Activated CD8-positive, alpha-beta T cell treated with anti-CD3 and anti-CD28 coated beads, Interleukin-2, amount 10 ng/mL, durations not matched to agents 7 days and 5 days (primary cell): ENCODE results near the gene OR5AP2. TPM values are rescaled to one million over a fixed set of nuclear protein-coding genes. Genes with fewer than 3 reads are reported as not detected.
"Not testable (repeated sequence)": the region's sequence is repeated elsewhere in the genome, so short reads cannot be mapped to it uniquely, and the experiment has no call there.

ENCODE experiments used
- ATAC-seq: fragments of 150-1000 bp; cut with Tn5 transposase; one replicate; pipeline ENCODE4 v1.10.0; 2021; ENCODE audit warnings: moderate library complexity
- CTCF ChIA-PET: fragments of 350-600 bp; sonication (Branson Sonifier 250); formaldehyde crosslinking; loops from one replicate; lab custom pipeline; 2021; ENCODE audit warnings: antibody characterized with exemption; lab: Charles Lee
- POLR2A ChIA-PET: fragments of 350-600 bp; sonication (Branson Sonifier 250); formaldehyde crosslinking; loops from one replicate; lab custom pipeline; 2021; ENCODE audit warnings: antibody characterized with exemption; lab: Charles Lee
- DNase-seq: peaks from one replicate; pipeline ENCODE4 v3.0.0-alpha.2; 2020
- H3K27ac Mint-ChIP-seq: one replicate; pipeline ENCODE4 v1.8.0; 2021; ENCODE audit warnings: mild to moderate bottlenecking, mixed read lengths
- H3K27me3 Mint-ChIP-seq: one replicate; pipeline ENCODE4 v1.8.0; 2021; ENCODE audit warnings: low read depth, mixed read lengths
- H3K36me3 Mint-ChIP-seq: one replicate; pipeline ENCODE4 v1.8.0; 2021; ENCODE audit warnings: low read depth, mixed read lengths
- H3K4me1 Mint-ChIP-seq: one replicate; pipeline ENCODE4 v1.8.0; 2021; ENCODE audit warnings: low read depth, mixed read lengths
- H3K4me3 Mint-ChIP-seq: one replicate; pipeline ENCODE4 v1.8.0; 2021; ENCODE audit warnings: mild to moderate bottlenecking, mixed read lengths
- H3K9me3 Mint-ChIP-seq: one replicate; pipeline ENCODE4 v1.8.0; 2022; ENCODE audit warnings: mixed read lengths; ENCODE audit not compliant: insufficient read depth
- total RNA-seq, 2 experiments: library from RNA; stranded (reverse); gene quantifications; one replicate each; pipeline ENCODE4 v1.2.3, GENCODE V29; 2021

The OR5AP2 gene
- total RNA-seq, 2 experiments from 2014 or later, result not detected

DNA sequence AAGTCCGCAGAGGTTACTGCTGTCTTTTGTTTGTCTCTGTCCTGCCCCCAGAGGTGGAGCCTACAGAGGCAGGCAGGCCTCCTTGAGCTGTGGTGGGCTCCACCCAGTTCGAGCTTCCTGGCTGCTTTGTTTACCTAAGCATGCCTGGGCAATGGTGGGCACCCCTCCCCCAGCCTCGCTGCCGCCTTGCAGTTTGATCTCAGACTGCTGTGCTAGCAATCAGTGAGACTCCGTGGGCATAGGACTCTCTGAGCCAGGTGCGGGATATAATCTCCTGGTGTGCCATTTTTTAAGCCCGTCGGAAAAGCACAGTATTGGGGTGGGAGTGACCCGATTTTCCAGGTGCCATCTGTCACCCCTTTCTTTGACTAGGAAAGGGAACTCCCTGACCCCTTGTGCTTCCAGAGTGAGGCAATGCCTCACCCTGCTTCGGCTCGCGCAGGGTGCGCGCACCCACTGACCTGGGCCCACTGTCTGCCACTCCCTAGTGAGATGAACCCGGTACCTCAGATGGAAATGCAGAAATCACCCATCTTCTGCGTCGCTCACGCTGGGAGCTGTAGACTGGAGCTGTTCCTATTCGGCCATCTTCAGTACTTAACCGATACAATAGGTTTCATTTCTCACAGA, 50.0 kb downstream of the OR5AP2 start:
- ATAC-seq, H3K27me3 Mint-ChIP-seq, H3K27ac Mint-ChIP-seq, DNase-seq, POLR2A ChIA-PET, H3K36me3 Mint-ChIP-seq, H3K9me3 Mint-ChIP-seq, CTCF ChIA-PET, H3K4me1 Mint-ChIP-seq, H3K4me3 Mint-ChIP-seq: not testable (repeated sequence)

Other genes with a start within 250 kb of the OR5AP2 start
- gene OR5AL1, start 229.7 kb downstream of the OR5AP2 start, total RNA-seq, result not detected
- gene OR5M3, start 169.1 kb downstream of the OR5AP2 start, total RNA-seq, result not detected
- not detected for gene OR5M8, start 151.1 kb downstream of the OR5AP2 start, total RNA-seq
- not detected for gene OR5M11, start 99.2 kb downstream of the OR5AP2 start, total RNA-seq
- gene OR5M10, start 64.7 kb downstream of the OR5AP2 start, total RNA-seq, result not detected
- gene OR5M1, start 27.6 kb downstream of the OR5AP2 start, total RNA-seq, result not detected
- not detected for gene OR5AR1, start 21.2 kb upstream of the OR5AP2 start, total RNA-seq
- gene OR9G1, start 56.7 kb upstream of the OR5AP2 start, total RNA-seq, result not detected
- gene OR9G4, start 106.3 kb upstream of the OR5AP2 start, total RNA-seq, result not detected